GM23338 (cell line): ENCODE results near the gene NGF. TPM values are rescaled to one million over a fixed set of nuclear protein-coding genes. Genes with fewer than 3 reads are reported as not detected.

Source experiments
- ATAC-seq: fragments of 200-7000 bp; cut with Tn5 transposase; 3 replicates; pipeline ENCODE4 v1.9.1; 2020
- DNase-seq: peaks from one replicate; pipeline ENCODE4 v3.0.0-alpha.2; 2015; ENCODE audit warnings: low spot score
- H2AFZ ChIP-seq: fragments of 200-600 bp; sonication (generic); 2 replicates; pipeline ENCODE4 v1.8.0; 2016; ENCODE audit warnings: antibody characterized with exemption, mild to moderate bottlenecking, moderate library complexity
- H3F3A ChIP-seq: fragments of 200-600 bp; sonication (generic); replicated peaks from 2 replicates; pipeline ENCODE4 v1.8.0; 2017; ENCODE audit warnings: antibody characterized with exemption, mixed run types, low read depth
- H3K27ac ChIP-seq: fragments of 200-600 bp; sonication (generic); 2 replicates; pipeline ENCODE4 v1.6.1; 2016; ENCODE audit warnings: low read depth
- H3K27me3 ChIP-seq: fragments of 200-600 bp; sonication (generic); 2 replicates; pipeline ENCODE4 v1.8.0; 2016; ENCODE audit warnings: mild to moderate bottlenecking, mixed run types, moderate library complexity; ENCODE audit not compliant: insufficient read depth
- H3K36me3 ChIP-seq: fragments of 200-600 bp; sonication (generic); 2 replicates; pipeline ENCODE4 v1.8.0; 2016; ENCODE audit warnings: mild to moderate bottlenecking; ENCODE audit not compliant: insufficient read depth
- H3K4me1 ChIP-seq: fragments of 200-600 bp; sonication (generic); 2 replicates; pipeline ENCODE4 v1.8.0; 2016; ENCODE audit warnings: mild to moderate bottlenecking, moderate library complexity; ENCODE audit not compliant: insufficient read depth
- H3K4me2 ChIP-seq: fragments of 200-600 bp; sonication (generic); 2 replicates; pipeline ENCODE4 v1.7.1; 2017; ENCODE audit warnings: mixed run types
- H3K4me3 ChIP-seq: fragments of 200-600 bp; sonication (generic); 2 replicates; pipeline ENCODE4 v1.6.1; 2016; ENCODE audit warnings: mixed run types
- H3K79me2 ChIP-seq: fragments of 200-600 bp; sonication (generic); replicated peaks from 2 replicates; pipeline ENCODE4 v1.8.0; 2017; ENCODE audit warnings: mild to moderate bottlenecking; ENCODE audit not compliant: insufficient read depth
- H3K9me2 ChIP-seq: fragments of 200-600 bp; sonication (generic); 2 replicates; pipeline ENCODE4 v1.8.0; 2017; ENCODE audit not compliant: insufficient read depth
- H4K20me1 ChIP-seq: fragments of 200-600 bp; sonication (generic); replicated peaks from 2 replicates; pipeline ENCODE4 v1.8.0; 2017; ENCODE audit warnings: mild to moderate bottlenecking; ENCODE audit not compliant: insufficient read depth
- H3K27ac Mint-ChIP-seq: 2 replicates; pipeline ENCODE4 v1.8.0; 2020; ENCODE audit warnings: inconsistent platforms, mild to moderate bottlenecking, moderate library complexity, mixed read lengths
- H3K27me3 Mint-ChIP-seq: 3 replicates; pipeline ENCODE4 v1.8.0; 2022; ENCODE audit warnings: low read depth, mild to moderate bottlenecking, moderate library complexity, mixed read lengths, inconsistent platforms; ENCODE audit not compliant: insufficient read depth, poor library complexity
- H3K36me3 Mint-ChIP-seq: 3 replicates; pipeline ENCODE4 v1.8.0; 2021; ENCODE audit warnings: low read depth, mild to moderate bottlenecking, inconsistent platforms, moderate library complexity, mixed read lengths
- H3K4me1 Mint-ChIP-seq: 3 replicates; pipeline ENCODE4 v1.8.0; 2020; ENCODE audit warnings: mild to moderate bottlenecking, inconsistent platforms, mixed read lengths
- H3K4me3 Mint-ChIP-seq: 3 replicates; pipeline ENCODE4 v1.8.0; 2021; ENCODE audit warnings: moderate library complexity, mild to moderate bottlenecking, inconsistent platforms, mixed read lengths
- H3K9me3 Mint-ChIP-seq: 3 replicates; pipeline ENCODE4 v1.8.0; 2020; ENCODE audit warnings: moderate library complexity, mild to moderate bottlenecking, inconsistent platforms, mixed read lengths
- CTCF ChIP-seq, 2 experiments: fragments of 200-600 bp in 1 of 2; sonication (generic) in 1 of 2; conservative IDR thresholded peaks; 2 replicates each; pipeline versions ENCODE4 v1.5.1 to v1.6.1; 2016 to 2017; ENCODE audit warnings: antibody characterized with exemption in 2 of 2, low read depth in 2 of 2, mild to moderate bottlenecking in 2 of 2, moderate library complexity in 1 of 2
- NANOG ChIP-seq: IDR thresholded peaks from 2 replicates; pipeline ENCODE4 v1.6.1; 2016; ENCODE audit warnings: antibody characterized with exemption, borderline replicate concordance
- ZNF462 ChIP-seq: fragments of 250-450 bp; sonication (Bioruptor Pico); IDR thresholded peaks from 2 replicates; pipeline ENCODE4 v1.5.0; 2020; ENCODE audit warnings: mild to moderate bottlenecking, moderate library complexity
- polyA plus RNA-seq: library from polyadenylated mRNA; unstranded; fragments of >200 nt; fragmentation: Nextera tagmentation; extraction: Ambion mirVana; gene quantifications from 2 replicates; pipeline ENCODE4 v1.2.1, GENCODE V29; 2016
- total RNA-seq: library from RNA; depleted of rRNA; stranded (reverse); fragments of >200 nt; shearing (Covaris generic); gene quantifications from 2 replicates; pipeline ENCODE4 v1.2.3, GENCODE V29; 2014
- TF ChIP-seq, protein P1 (sequence below): IDR thresholded peaks from one replicate; pipeline ENCODE4 v1.6.1; 2018; ENCODE audit warnings: antibody characterized with exemption; ENCODE audit not compliant: unreplicated experiment

Gene NGF
- total and polyA plus RNA-seq, 2 experiments from 2014 or later = 0.28 to 0.92 TPM

DNA sequence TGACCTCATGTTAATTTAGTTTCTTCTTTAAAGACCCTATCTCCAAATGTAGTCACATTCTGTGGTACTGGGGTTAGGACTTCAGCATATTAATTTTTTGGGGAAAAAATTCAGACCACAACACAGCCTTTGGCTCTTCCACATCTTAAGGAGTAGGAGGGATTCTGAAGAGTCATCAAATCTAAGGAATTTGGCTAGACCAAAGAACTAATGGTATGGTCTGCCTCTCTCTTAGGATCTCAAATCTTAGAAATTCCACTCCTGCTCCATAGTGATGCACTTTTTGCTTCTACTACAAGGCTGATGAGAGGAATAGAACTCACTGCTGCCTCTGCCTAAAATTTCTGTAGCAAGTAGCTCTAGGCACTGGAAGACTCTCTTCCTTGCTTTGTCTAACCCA, 80.5 kb downstream of the NGF start (continued):
- no peak for TF ChIP-seq CTCF (conservative IDR thresholded peaks at IDR 0.05; ENCODE audit: low read depth in 2 of 2)

- no peak overlapping the region for H3K4me3 ChIP-seq
- DNase-seq (no peak), ATAC-seq (no peak)
- H3K36me3 Mint-ChIP-seq = peaks cover 10% of the 10 kb centered on the region
- H3K4me1 ChIP-seq = no peaks in the 10 kb centered on the region
- no peaks in the 10 kb centered on the region for H3K9me2 ChIP-seq
- H3K4me1 Mint-ChIP-seq = no peaks in the 10 kb centered on the region
- peaks cover 2% of the 10 kb centered on the region for H3K27me3 Mint-ChIP-seq
- no peaks in the 10 kb centered on the region for H3F3A ChIP-seq
- TF ChIP-seq NANOG = no peak
- TF ChIP-seq, protein P1, sequence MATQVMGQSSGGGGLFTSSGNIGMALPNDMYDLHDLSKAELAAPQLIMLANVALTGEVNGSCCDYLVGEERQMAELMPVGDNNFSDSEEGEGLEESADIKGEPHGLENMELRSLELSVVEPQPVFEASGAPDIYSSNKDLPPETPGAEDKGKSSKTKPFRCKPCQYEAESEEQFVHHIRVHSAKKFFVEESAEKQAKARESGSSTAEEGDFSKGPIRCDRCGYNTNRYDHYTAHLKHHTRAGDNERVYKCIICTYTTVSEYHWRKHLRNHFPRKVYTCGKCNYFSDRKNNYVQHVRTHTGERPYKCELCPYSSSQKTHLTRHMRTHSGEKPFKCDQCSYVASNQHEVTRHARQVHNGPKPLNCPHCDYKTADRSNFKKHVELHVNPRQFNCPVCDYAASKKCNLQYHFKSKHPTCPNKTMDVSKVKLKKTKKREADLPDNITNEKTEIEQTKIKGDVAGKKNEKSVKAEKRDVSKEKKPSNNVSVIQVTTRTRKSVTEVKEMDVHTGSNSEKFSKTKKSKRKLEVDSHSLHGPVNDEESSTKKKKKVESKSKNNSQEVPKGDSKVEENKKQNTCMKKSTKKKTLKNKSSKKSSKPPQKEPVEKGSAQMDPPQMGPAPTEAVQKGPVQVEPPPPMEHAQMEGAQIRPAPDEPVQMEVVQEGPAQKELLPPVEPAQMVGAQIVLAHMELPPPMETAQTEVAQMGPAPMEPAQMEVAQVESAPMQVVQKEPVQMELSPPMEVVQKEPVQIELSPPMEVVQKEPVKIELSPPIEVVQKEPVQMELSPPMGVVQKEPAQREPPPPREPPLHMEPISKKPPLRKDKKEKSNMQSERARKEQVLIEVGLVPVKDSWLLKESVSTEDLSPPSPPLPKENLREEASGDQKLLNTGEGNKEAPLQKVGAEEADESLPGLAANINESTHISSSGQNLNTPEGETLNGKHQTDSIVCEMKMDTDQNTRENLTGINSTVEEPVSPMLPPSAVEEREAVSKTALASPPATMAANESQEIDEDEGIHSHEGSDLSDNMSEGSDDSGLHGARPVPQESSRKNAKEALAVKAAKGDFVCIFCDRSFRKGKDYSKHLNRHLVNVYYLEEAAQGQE = no peak
- no peak for TF ChIP-seq ZNF462 (CRISPR knock-in tag)
- H3K9me3 Mint-ChIP-seq = peaks cover 15% of the 10 kb centered on the region
- no peaks in the 10 kb centered on the region for H3K27me3 ChIP-seq
- H3K4me3 Mint-ChIP-seq = no peak overlapping the region
- H3K27ac Mint-ChIP-seq = no peak overlapping the region
- H3K4me2 ChIP-seq = no peak overlapping the region
- no peak overlapping the region for H3K27ac ChIP-seq
- no peaks in the 10 kb centered on the region for H4K20me1 ChIP-seq
- no peak overlapping the region for H2AFZ ChIP-seq
- no peaks in the 10 kb centered on the region for H3K79me2 ChIP-seq
- no peaks in the 10 kb centered on the region; the same call in 1 of the 2 replicates for H3K36me3 ChIP-seq
Observed at GRCh38 chr1:115255154-115255553, 82.9 kb downstream of the NGF start.
